Activated gamma-delta T cell treated with anti-CD3 and anti-CD28 coated beads, Interleukin-2, amount 50 U/mL, for 16 hours (primary cell): Measurements from ENCODE around the gene CIC.
"Not testable (repeated sequence)": the region's sequence is repeated elsewhere in the genome, so short reads cannot be mapped to it uniquely, and the experiment has no call there.

Experiments used
- DNase-seq: peaks from one replicate; pipeline ENCODE4 v3.0.0-alpha.2; 2020; ENCODE audit warnings: low read depth

The CIC gene

GRCh38 chr19:42333975-42334696 lies 65.1 kb downstream of the CIC start:
- no peak for DNase-seq

- DNase-seq, result no peak
These were observed 65.8 kb downstream of the CIC start for GRCh38 chr19:42334697-42335373.

DNA sequence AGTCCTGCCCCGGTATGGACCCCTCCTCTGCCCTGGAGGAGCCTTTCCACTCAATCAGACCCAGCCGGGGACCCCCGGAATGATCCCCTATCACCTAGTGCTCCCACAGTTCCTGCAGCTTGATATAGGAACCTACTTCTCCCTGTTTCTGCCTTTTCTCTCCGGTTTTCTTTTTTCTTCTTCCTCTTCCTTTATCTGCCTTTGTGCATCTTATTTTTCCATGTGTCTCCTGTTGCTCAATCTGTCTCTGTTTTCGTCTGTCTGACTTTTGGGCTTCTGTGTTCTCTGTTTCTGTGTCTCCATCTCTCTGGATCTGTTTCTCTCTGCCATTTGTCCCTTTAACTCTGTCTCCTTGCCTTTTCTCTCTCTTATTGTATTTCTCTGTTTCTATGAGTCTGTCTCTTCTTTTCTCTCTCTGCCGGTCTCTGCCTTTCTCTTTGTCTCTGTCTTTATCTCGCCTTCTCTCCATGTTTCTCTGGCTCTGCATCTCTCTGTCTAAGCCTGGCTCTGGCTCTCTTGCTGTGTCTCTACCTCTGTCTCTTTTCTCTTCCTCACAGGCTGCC lies 66.4 kb downstream of the CIC start:
- no peak for DNase-seq

- DNase-seq, result no peak
These were observed 66.9 kb downstream of the CIC start for GRCh38 chr19:42335971-42336370.

DNA sequence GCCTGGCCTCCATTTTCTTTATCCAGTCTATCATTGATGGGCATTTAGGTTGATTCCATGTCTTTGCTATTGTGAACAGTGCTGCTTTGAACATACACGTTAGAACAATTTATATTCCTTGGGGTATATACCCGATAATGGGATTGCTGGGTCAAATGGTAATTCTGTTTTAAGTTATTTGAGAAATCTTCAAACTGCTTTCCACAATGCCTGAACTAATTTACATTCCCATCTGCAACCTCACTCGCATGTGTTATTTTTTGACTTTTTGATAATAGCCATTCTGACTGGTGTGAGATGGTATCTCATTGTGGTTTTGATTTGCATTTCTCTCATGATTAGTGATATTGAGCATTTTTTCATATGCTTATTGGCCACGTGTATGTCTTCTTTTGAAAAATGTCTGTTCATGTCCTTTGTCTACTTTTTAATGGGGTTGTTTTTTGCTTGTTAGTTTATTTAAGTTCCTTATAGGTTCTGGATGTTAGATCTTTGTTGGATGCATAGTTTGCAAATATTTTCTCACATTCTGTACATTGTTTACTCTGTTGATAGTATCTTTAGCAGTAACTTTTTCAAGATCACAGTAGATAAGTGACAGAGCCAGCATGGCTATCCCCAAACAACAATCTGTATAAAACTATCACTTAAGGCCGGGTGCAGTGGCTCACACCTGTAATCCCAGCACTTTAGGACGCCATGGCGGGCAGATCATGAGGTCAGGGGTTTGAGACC lies 70.2 kb downstream of the CIC start:
- DNase-seq, result not testable (repeated sequence)

DNA sequence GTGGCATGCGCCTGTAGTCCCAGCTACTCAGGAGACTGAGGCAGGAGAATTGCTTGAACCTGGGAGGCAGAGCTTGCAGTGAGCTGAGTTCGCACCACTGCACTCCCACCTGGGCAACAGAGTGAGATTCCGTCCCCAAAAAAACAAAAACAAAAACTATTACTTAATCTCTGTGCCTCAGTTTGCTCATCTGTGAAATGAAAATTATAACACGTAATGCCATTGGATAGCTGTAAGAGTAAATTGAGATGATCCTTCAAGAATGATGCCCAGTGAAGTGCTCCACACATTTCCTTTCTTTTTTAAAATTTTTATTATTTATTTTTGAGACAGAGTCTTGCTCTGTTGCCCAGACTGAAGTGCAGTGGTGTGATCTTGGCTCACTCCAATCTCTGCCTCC lies 70.9 kb downstream of the CIC start:
- DNase-seq, result not testable (repeated sequence)

- no peak for DNase-seq
These were observed 74.5 kb downstream of the CIC start for GRCh38 chr19:42343344-42344110.

- no peak for DNase-seq
These were observed 75.4 kb downstream of the CIC start for GRCh38 chr19:42344336-42344893.
